IMR-90 (cell line): Measurements from ENCODE around the gene RNF146. TPM values are rescaled to one million over a fixed set of nuclear protein-coding genes. Genes with fewer than 3 reads are reported as not detected.

Experiments
- ATAC-seq: fragments of 200-7000 bp; cut with Tn5 transposase; 2 replicates; pipeline ENCODE4 v1.9.1; 2020; ENCODE audit warnings: low read depth, mild to moderate bottlenecking, moderate library complexity
- BruUV-seq: library from RNA; stranded (reverse); fragments of 400-500 nt; replicated peaks from 2 replicates; lab custom pipeline; 2021; lab: Mats Ljungman, UMichigan
- CTCF ChIA-PET: fragments of 300-600 bp; formaldehyde crosslinking; extraction: SDS; loops from one replicate; lab custom pipeline; 2021; ENCODE audit warnings: antibody characterized with exemption; lab: Yijun Ruan, JAX
- POLR2A ChIA-PET: fragments of 300-600 bp; sonication (Branson Sonifier 250); formaldehyde crosslinking; loops from one replicate; lab custom pipeline; 2022; ENCODE audit warnings: antibody characterized with exemption; ENCODE audit not compliant: unreplicated experiment; lab: Charles Lee
- DNase-seq: peaks from one replicate; pipeline ENCODE4 v3.0.0; 2013
- H2AFZ ChIP-seq: replicated peaks from 2 replicates; pipeline ENCODE3; 2013; ENCODE audit warnings: low read length, mild to moderate bottlenecking; ENCODE audit not compliant: poor library complexity
- H2AK5ac ChIP-seq: 2 replicates; pipeline ENCODE4 v1.6.1; 2013; ENCODE audit warnings: low read depth, low read length, inconsistent platforms
- H2AK9ac ChIP-seq: replicated peaks from 2 replicates; pipeline ENCODE3; 2013; ENCODE audit warnings: mild to moderate bottlenecking, low read depth, low read length, moderate library complexity; ENCODE audit not compliant: poor library complexity
- H2BK120ac ChIP-seq: 2 replicates; pipeline ENCODE4 v1.6.1; 2013; ENCODE audit warnings: low read depth, low read length, inconsistent platforms
- H2BK15ac ChIP-seq: 3 replicates; pipeline ENCODE4 v1.6.1; 2013; ENCODE audit warnings: low read depth, low read length, inconsistent platforms
- H2BK20ac ChIP-seq: 2 replicates; pipeline ENCODE4 v1.6.1; 2013; ENCODE audit warnings: low read depth, mild to moderate bottlenecking, inconsistent platforms, low read length, moderate library complexity
- H2BK5ac ChIP-seq: 2 replicates; pipeline ENCODE4 v1.6.1; 2013; ENCODE audit warnings: mild to moderate bottlenecking, low read depth, low read length, inconsistent platforms; ENCODE audit not compliant: poor library complexity, severe bottlenecking
- H3K14ac ChIP-seq: replicated peaks from 2 replicates; pipeline ENCODE4 v1.6.1; 2013; ENCODE audit warnings: low read depth, low read length, inconsistent platforms
- H3K18ac ChIP-seq: 2 replicates; pipeline ENCODE4 v1.6.1; 2013; ENCODE audit warnings: low read depth, low read length, control low read depth
- H3K23ac ChIP-seq: 2 replicates; pipeline ENCODE4 v1.6.1; 2013; ENCODE audit warnings: low read depth, low read length, inconsistent platforms
- H3K27ac ChIP-seq: 2 replicates; pipeline ENCODE4 v1.5.1; 2013; ENCODE audit warnings: mild to moderate bottlenecking, control low read depth, low read length; ENCODE audit not compliant: insufficient read depth
- H3K27me3 ChIP-seq: 2 replicates; pipeline ENCODE4 v1.6.1; 2013; ENCODE audit warnings: low read length; ENCODE audit not compliant: control insufficient read depth, insufficient read depth
- H3K36me3 ChIP-seq: 2 replicates; pipeline ENCODE4 v1.6.1; 2013; ENCODE audit warnings: low read length, mixed read lengths; ENCODE audit not compliant: control insufficient read depth, insufficient read depth
- H3K4ac ChIP-seq: 2 replicates; pipeline ENCODE4 v1.6.1; 2013; ENCODE audit warnings: low read depth, low read length, inconsistent platforms
- H3K4me1 ChIP-seq: 2 replicates; pipeline ENCODE4 v1.6.1; 2013; ENCODE audit warnings: low read length, mixed read lengths; ENCODE audit not compliant: control insufficient read depth, insufficient read depth
- H3K4me2 ChIP-seq: 2 replicates; pipeline ENCODE4 v1.6.1; 2013; ENCODE audit warnings: low read depth, mild to moderate bottlenecking, control low read depth, low read length, moderate library complexity
- H3K4me3 ChIP-seq: 2 replicates; pipeline ENCODE4 v1.5.1; 2013; ENCODE audit warnings: low read depth, mild to moderate bottlenecking, control low read depth, low read length, moderate library complexity; ENCODE audit not compliant: insufficient read depth
- H3K56ac ChIP-seq: 2 replicates; pipeline ENCODE4 v1.6.1; 2013; ENCODE audit warnings: low read length, inconsistent platforms; ENCODE audit not compliant: insufficient read depth; ENCODE audit errors: extremely low read depth
- H3K79me1 ChIP-seq, 2 experiments: 2 replicates each; pipeline ENCODE4 v1.6.1; 2013; ENCODE audit warnings: low read length in 2 of 2, inconsistent platforms in 1 of 2, low read depth in 1 of 2
- H3K9ac ChIP-seq: 2 replicates; pipeline ENCODE4 v1.6.1; 2013; ENCODE audit warnings: low read depth, low read length, control low read depth
- H3K9me1 ChIP-seq: 2 replicates; pipeline ENCODE4 v1.6.1; 2013; ENCODE audit warnings: low read length, inconsistent platforms; ENCODE audit not compliant: insufficient read depth
- H3K9me3 ChIP-seq: 2 replicates; pipeline ENCODE4 v1.6.1; 2013; ENCODE audit warnings: low read length; ENCODE audit not compliant: control insufficient read depth, insufficient read depth
- H4K20me1 ChIP-seq: 2 replicates; pipeline ENCODE4 v1.6.1; 2013; ENCODE audit warnings: low read length, inconsistent platforms; ENCODE audit not compliant: insufficient read depth
- H4K5ac ChIP-seq: 2 replicates; pipeline ENCODE4 v1.6.1; 2013; ENCODE audit warnings: mild to moderate bottlenecking, low read depth, low read length, control low read depth
- H4K8ac ChIP-seq, 2 experiments: 2 replicates each; pipeline ENCODE4 v1.6.1; 2013; ENCODE audit warnings: low read depth in 2 of 2, low read length in 2 of 2, control low read depth in 1 of 2, inconsistent platforms in 1 of 2
- H4K91ac ChIP-seq: 2 replicates; pipeline ENCODE4 v1.6.1; 2013; ENCODE audit warnings: low read depth, low read length, inconsistent platforms; ENCODE audit not compliant: insufficient read depth
- FOS ChIP-seq: fragments of 150-350 bp; IDR thresholded peaks from 2 replicates; pipeline ENCODE4 v1.6.1; 2016; ENCODE audit warnings: low read depth, low read length
- RAD21 ChIP-seq: IDR thresholded peaks from 2 replicates; pipeline ENCODE4 v1.6.1; 2012; ENCODE audit warnings: low read length, improper control_type of control experiment
- RFX5 ChIP-seq: IDR thresholded peaks from 2 replicates; pipeline ENCODE4 v1.8.0; 2012; ENCODE audit warnings: low read depth, mild to moderate bottlenecking, low read length, moderate library complexity
- WGBS, 2 experiments: methylation state at CpG; one replicate each; pipeline versions ENCODE4 v1.1.5 to v1.1.7; 2013; ENCODE audit warnings: missing lambda C conversion rate in 2 of 2; ENCODE audit not compliant: insufficient read length in 1 of 2; ENCODE audit errors: extremely low coverage in 2 of 2; 5-methylcytosine and 5-hydroxymethylcytosine counted together
- dilution Hi-C: fragments of 300-500 bp; cut with HindIII; formaldehyde crosslinking; loops from one replicate; pipeline ENCODE4 v1.14.3; 2018; ENCODE audit warnings: low sequenced_read_pairs; ENCODE audit not compliant: unreplicated experiment
- in situ Hi-C: fragments of 300-500 bp; cut with MboI; formaldehyde crosslinking; loops from 3 replicates; pipeline ENCODE4 v1.14.3; 2019; ENCODE audit warnings: low sequenced_read_pairs, inconsistent platforms, mixed read lengths
- intact Hi-C: fragments of 100-400 bp; cut with micrococcal nuclease; formaldehyde crosslinking; loops from 2 replicates; pipeline ENCODE4 v1.10.0; 2022
- polyA plus RNA-seq, 3 experiments: library from polyadenylated mRNA; depleted of rRNA; stranded (reverse); fragments of >200 nt; gene quantifications; 2 replicates each; pipeline ENCODE4 v1.2.3, GENCODE V29; 2012; ENCODE audit warnings: low replicate concordance in 1 of 3
- total RNA-seq: library from RNA; depleted of rRNA; stranded (reverse); fragments of >200 nt; gene quantifications from 2 replicates; pipeline ENCODE4 v1.2.3, GENCODE V29; 2012
- TF ChIP-seq, protein P1 (sequence below): fragments of 150-350 bp; IDR thresholded peaks from 2 replicates; pipeline ENCODE4 v1.6.1; 2017; ENCODE audit warnings: mild to moderate bottlenecking, antibody characterized with exemption, low read length, low read depth

RNF146 gene
- total and polyA plus RNA-seq, 2 of the 4 experiments (the other 2 are of a cell fraction) = 24.0 to 32.2 TPM

GRCh38 chr6:127301199-127301700 lies 34.6 kb downstream of the RNF146 start:
- intact Hi-C loops (loop anchor here (2.0 to 5.0 kb wide), 3 partner anchors 42 to 216 kb away; partner anchors contain the start of genes ECHDC1 and MTCL3), dilution Hi-C loops (no loop called here), in situ Hi-C loops (loop anchor here (5.0 to 10.0 kb wide), 2 partner anchors 164 to 236 kb away; no protein-coding TSS in a partner anchor)
- TF ChIP-seq, protein P1, sequence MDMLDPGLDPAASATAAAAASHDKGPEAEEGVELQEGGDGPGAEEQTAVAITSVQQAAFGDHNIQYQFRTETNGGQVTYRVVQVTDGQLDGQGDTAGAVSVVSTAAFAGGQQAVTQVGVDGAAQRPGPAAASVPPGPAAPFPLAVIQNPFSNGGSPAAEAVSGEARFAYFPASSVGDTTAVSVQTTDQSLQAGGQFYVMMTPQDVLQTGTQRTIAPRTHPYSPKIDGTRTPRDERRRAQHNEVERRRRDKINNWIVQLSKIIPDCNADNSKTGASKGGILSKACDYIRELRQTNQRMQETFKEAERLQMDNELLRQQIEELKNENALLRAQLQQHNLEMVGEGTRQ = no peak
- TF ChIP-seq RFX5 (no peak), FOS (no peak), RAD21 (no peak)
- no peak for ATAC-seq
- Histone ChIP-seq H3K14ac (no peak overlapping the region), H3K36me3 (peaks cover 4% of the 10 kb centered on the region; the same call in 1 of the 2 replicates), H3K27ac (no peak overlapping the region), H2BK5ac (peak overlapping the region; percentile 65), H3K18ac (peak overlapping the region; percentile 1; the same call in 1 of the 2 replicates), H3K27me3 (no peaks in the 10 kb centered on the region), H2BK120ac (no peak overlapping the region), H2AK9ac (no peak overlapping the region), H3K23ac (no peak overlapping the region), H4K8ac (no peak overlapping the region), H3K4me3 (no peak overlapping the region), H2BK15ac (no peak overlapping the region), H3K4ac (no peak overlapping the region), H3K56ac (no peak overlapping the region), H2AFZ (no peak overlapping the region), H2BK20ac (no peak overlapping the region), H4K5ac (no peak overlapping the region), H3K9me1 (peaks cover 6% of the 10 kb centered on the region; the same call in 1 of the 2 replicates), H4K20me1 (peaks cover 6% of the 10 kb centered on the region; the same call in 1 of the 2 replicates), H3K9ac (no peak overlapping the region), H3K4me2 (peak overlapping the region; percentile 45; the same call in 1 of the 2 replicates), H3K79me1 (peaks cover 6 to 30% of the 10 kb centered on the region in 2 experiments; a peak in 2 of 4 replicates), H3K4me1 (no peaks in the 10 kb centered on the region; the same call in none of the 2 replicates), H4K91ac (no peak overlapping the region), H2AK5ac (no peak overlapping the region), H3K9me3 (no peaks in the 10 kb centered on the region)
- CTCF ChIA-PET = interaction anchor here (1.0 kb wide), 2 partner anchors 15 to 215 kb away, joined by 3 to 6 read pairs; no protein-coding TSS in a partner anchor
- BruUV-seq = no TSS peak
- WGBS, 2 experiments = no CpG with 5 or more reads among the region's 6 CpGs
- peak; percentile 65 for DNase-seq
- POLR2A ChIA-PET = no interaction called here
